RKO (cell line): ENCODE data around the gene TMCO1.
"Not testable (repeated sequence)": the region's sequence is repeated elsewhere in the genome, so short reads cannot be mapped to it uniquely, and the experiment has no call there.

Experiments used
- DNase-seq: peaks from one replicate; pipeline ENCODE4 v3.0.0-alpha.2; 2016; ENCODE audit warnings: low spot score

TMCO1 gene

GRCh38 chr1:165747632-165748447 is 20.8 kb downstream of the TMCO1 start:
- DNase-seq = no peak

- not testable (repeated sequence) for DNase-seq
These were observed 23.8 kb downstream of the TMCO1 start for GRCh38 chr1:165744913-165745312.

- DNase-seq = no peak
These were observed 26.5 kb downstream of the TMCO1 start for GRCh38 chr1:165742194-165742593.

- DNase-seq = no peak
These were observed 29.9 kb downstream of the TMCO1 start for GRCh38 chr1:165738794-165739193.

- DNase-seq = no peak
These were observed 31.5 kb downstream of the TMCO1 start for GRCh38 chr1:165737196-165737595.

GRCh38 chr1:165734906-165735305 is 33.8 kb downstream of the TMCO1 start:
- no peak for DNase-seq

GRCh38 chr1:165726841-165727240 is 41.8 kb downstream of the TMCO1 start:
- DNase-seq = no peak

GRCh38 chr1:165726169-165726568 is 42.5 kb downstream of the TMCO1 start:
- no peak for DNase-seq

GRCh38 chr1:165717918-165718515 is 50.7 kb downstream of the TMCO1 start:
- DNase-seq = peak; percentile 76

GRCh38 chr1:165716265-165717051 is 52.2 kb downstream of the TMCO1 start:
- not testable (repeated sequence) for DNase-seq

- no peak for DNase-seq
These were observed 55.9 kb downstream of the TMCO1 start for GRCh38 chr1:165712764-165713163.

GRCh38 chr1:165707984-165708706 is 60.5 kb downstream of the TMCO1 start:
- no peak for DNase-seq

GRCh38 chr1:165703648-165704047 is 65.0 kb downstream of the TMCO1 start:
- no peak for DNase-seq

- not testable (repeated sequence) for DNase-seq
These were observed 66.7 kb downstream of the TMCO1 start for GRCh38 chr1:165701922-165702321.

GRCh38 chr1:165699577-165699976 is 69.1 kb downstream of the TMCO1 start:
- DNase-seq = no peak

GRCh38 chr1:165698761-165699052 is 70.0 kb downstream of the TMCO1 start:
- no peak for DNase-seq

- peak; percentile 91 for DNase-seq
These were observed 70.5 kb downstream of the TMCO1 start, which contains the start of gene ALDH9A1 for GRCh38 chr1:165697881-165698760. ALDH9A1 (minus strand) TSS chr1:165698562; CDS start chr1:165698558, 4 bp downstream.

GRCh38 chr1:165697491-165697880 is 71.2 kb downstream of the TMCO1 start:
- peak; percentile 54 for DNase-seq

- DNase-seq = peak; percentile 45
These were observed 72.0 kb downstream of the TMCO1 start for GRCh38 chr1:165696625-165697100.

- no peak for DNase-seq
These were observed 73.6 kb downstream of the TMCO1 start for GRCh38 chr1:165695031-165695430.

GRCh38 chr1:165688046-165688445 is 80.6 kb downstream of the TMCO1 start:
- DNase-seq = no peak
